GM21528 (cell line): Measurements from ENCODE around the gene ABCA7.

ENCODE experiments used
- ATAC-seq: cut with Tn5 transposase; IDR thresholded peaks from one replicate; pipeline ENCODE4 v1.9.1; 2021; ENCODE audit warnings: mild to moderate bottlenecking, moderate library complexity; ENCODE audit not compliant: unreplicated experiment, low FRiP score

Gene ABCA7

DNA sequence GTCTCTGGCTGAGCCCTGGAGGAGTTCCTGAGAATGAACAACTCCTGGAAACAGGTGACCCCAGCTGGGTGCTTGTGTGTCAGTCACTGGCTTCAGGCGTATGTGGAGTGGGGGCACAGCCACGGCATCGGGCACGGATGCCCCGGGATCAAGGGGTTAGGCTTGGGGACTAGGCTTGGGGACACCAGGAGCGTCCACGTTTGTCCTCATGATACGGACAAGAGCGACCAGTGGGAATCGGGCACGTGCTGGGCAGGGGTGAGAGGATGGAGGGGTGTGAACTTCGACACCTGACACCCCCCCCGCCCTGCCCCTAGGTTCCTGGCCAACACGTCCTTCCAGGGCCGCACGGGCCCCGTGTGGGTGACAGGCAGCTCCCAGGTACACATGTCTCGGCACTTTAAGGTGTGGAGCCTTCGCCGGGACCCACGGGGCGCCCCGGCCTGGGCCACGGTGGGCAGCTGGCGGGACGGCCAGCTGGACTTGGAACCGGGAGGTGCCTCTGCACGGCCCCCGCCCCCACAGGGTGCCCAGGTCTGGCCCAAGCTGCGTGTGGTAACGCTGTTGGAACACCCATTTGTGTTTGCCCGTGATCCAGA is 35.6 kb upstream of the ABCA7 start:
- ATAC-seq: no peak

DNA sequence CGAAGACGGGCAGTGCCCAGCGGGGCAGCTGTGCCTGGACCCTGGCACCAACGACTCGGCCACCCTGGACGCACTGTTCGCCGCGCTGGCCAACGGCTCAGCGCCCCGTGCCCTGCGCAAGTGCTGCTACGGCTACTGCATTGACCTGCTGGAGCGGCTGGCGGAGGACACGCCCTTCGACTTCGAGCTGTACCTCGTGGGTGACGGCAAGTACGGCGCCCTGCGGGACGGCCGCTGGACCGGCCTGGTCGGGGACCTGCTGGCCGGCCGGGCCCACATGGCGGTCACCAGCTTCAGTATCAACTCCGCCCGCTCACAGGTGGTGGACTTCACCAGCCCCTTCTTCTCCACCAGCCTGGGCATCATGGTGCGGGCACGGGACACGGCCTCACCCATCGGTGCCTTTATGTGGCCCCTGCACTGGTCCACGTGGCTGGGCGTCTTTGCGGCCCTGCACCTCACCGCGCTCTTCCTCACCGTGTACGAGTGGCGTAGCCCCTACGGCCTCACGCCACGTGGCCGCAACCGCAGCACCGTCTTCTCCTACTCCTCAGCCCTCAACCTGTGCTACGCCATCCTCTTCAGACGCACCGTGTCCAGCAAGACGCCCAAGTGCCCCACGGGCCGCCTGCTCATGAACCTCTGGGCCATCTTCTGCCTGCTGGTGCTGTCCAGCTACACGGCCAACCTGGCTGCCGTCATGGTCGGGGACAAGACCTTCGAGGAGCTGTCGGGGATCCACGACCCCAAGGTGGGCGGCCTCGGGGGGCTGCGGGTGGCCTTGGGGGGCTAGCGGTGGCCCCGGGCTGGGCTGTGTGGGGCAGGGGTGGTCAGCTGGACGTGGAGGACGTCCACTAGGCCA is 34.9 kb upstream of the ABCA7 start:
- ATAC-seq: no peak

DNA sequence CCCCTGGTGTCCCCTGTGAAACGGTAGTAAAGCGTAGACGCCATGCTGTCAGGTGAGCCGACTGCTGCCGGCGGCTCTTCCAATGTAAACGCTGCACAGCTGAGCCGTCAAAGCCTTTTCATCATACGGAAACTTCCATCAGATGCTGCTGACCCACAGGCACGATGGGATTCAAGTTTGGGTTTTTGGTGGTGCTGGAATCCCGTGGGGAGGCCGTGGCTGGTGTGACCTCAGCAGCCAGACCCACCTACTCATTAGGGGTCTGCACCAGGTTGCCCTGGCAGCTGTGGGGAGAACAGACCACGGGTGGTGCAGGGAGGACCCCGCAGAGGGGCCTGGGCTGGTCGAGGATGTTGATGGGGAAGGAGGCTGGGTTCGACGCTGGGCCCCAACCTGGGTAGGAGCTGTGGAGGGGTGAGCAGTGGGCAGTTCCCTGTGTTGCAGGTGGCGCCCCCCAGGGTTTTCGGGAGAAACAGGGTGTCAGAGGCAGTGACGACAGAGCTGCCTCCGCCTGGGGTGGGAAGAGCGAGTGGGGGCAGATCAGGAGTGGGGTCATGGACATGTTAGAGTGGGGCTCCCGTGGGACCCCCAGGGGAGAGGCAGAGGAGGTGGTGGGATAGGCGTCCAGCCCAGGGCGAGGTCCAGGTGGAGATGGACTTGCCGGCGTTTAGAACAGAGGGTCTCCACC is 33.1 kb upstream of the ABCA7 start:
- ATAC-seq: no peak

DNA sequence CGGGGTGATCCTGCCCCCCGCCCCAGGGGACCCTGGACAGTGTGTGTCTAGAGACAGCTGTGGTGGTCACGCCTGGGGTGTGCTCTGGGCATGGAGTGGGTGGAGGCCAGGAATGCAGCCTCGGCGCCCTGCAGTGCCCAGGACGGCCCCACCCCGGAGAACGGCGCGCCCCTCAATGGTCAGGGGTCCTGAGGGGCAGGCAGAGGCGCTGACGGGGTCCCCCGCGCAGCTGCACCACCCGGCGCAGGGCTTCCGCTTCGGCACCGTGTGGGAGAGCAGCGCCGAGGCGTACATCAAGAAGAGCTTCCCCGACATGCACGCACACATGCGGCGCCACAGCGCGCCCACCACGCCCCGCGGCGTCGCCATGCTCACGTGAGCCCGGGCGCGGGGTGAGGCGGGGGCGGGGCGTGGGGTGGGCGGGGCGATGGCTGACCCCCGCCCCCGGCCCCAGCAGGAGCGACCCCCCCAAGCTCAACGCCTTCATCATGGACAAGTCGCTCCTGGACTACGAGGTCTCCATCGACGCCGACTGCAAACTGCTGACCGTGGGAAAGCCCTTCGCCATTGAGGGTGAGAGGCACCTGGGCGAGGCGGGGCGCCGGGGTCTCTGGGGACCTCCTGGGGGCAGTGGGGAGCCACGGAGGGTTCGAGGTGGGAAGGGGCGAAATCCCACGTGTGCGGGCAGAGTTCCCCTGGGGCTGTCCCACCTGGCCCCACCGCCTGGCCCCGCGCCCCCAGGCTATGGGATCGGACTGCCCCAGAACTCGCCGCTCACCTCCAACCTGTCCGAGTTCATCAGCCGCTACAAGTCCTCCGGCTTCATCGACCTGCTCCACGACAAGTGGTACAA is 32.3 kb upstream of the ABCA7 start:
- ATAC-seq: no peak

DNA sequence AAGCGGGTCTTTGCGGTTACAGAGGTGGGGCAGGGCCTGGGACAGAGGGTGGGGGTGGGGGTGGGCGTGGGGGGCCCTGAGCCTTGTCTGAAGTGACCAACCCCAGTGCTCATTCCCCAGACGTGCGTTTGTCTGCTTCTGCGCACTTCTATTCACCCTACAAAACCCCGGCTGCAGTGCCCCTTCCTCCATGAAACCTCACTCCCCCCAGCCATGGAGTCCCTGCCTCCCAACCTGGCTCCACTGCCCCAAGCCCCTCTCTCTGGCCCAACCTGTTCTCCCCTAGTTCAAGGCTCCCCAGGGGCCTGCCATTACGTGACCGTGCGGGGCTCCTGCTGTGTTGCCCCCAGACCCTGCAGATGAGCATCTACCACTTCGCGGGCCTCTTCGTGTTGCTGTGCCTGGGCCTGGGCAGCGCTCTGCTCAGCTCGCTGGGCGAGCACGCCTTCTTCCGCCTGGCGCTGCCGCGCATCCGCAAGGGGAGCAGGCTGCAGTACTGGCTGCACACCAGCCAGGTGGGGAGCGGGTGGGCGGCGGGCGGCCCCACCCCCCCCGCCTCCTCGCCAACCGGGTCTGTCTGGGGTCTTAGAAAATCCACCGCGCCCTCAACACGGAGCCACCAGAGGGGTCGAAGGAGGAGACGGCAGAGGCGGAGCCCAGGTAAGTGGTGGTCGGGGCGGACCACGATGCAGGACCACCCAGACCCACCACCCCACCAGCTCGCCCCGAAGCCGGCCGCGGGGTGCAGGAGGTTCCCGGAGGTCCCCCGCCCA is 31.5 kb upstream of the ABCA7 start:
- no peak for ATAC-seq

DNA sequence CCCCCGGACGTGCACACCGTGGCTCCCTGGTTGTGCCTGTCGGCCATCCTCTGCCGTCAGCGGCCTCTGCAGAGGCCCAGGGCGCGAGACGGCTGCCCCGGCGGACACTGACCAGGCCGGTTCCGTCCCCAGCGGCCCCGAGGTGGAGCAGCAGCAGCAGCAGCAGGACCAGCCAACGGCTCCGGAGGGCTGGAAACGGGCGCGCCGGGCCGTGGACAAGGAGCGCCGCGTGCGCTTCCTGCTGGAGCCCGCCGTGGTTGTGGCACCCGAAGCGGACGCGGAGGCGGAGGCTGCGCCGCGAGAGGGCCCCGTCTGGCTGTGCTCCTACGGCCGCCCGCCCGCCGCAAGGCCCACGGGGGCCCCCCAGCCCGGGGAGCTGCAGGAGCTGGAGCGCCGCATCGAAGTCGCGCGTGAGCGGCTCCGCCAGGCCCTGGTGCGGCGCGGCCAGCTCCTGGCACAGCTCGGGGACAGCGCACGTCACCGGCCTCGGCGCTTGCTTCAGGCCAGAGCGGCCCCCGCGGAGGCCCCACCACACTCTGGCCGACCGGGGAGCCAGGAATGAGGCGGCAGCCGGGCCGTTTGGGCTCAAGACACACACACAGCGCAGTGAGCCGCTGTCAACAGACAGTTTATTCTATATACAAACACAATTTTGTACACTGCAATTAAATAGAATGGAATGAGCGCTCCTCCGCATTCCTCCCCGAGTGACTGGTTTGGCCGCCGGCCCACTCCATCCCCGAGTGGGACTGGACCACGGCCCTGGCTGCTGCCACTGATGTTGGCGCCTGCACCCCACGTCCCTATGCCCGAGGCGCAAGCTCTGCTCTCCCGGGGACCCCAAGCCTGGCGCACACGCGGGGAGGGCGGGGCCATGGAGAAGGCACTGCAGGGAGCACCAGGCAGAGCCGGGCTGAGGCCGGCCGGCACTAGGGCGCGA is 30.6 kb upstream of the ABCA7 start:
- ATAC-seq: no peak

DNA sequence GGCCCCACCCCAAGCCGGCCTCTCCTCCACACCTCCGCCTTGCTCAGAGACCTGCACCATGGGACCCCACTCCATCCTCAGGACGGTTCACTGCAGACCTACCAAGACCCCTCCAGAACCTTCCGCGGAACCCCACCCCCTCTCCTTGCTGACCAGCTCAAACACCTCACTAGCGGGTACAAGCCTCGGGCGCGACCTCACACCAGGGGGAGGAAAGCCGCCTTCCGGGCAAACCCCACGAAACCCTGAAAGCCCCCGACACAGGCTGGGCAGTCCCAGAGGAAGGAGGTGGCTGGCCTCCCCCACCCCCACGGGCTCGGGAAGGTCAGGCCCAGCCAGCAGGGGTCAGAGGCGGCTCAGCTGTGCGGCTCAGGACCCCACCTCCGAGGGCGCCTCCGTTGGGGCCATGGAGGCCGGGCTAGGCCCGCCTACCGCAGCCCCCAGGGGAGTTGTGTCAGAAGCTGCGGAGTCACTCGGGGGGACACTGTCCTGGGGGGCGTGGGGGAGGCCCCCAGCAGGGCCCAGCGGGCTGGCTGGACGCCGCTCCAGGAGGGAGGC is 29.8 kb upstream of the ABCA7 start:
- no peak for ATAC-seq

DNA sequence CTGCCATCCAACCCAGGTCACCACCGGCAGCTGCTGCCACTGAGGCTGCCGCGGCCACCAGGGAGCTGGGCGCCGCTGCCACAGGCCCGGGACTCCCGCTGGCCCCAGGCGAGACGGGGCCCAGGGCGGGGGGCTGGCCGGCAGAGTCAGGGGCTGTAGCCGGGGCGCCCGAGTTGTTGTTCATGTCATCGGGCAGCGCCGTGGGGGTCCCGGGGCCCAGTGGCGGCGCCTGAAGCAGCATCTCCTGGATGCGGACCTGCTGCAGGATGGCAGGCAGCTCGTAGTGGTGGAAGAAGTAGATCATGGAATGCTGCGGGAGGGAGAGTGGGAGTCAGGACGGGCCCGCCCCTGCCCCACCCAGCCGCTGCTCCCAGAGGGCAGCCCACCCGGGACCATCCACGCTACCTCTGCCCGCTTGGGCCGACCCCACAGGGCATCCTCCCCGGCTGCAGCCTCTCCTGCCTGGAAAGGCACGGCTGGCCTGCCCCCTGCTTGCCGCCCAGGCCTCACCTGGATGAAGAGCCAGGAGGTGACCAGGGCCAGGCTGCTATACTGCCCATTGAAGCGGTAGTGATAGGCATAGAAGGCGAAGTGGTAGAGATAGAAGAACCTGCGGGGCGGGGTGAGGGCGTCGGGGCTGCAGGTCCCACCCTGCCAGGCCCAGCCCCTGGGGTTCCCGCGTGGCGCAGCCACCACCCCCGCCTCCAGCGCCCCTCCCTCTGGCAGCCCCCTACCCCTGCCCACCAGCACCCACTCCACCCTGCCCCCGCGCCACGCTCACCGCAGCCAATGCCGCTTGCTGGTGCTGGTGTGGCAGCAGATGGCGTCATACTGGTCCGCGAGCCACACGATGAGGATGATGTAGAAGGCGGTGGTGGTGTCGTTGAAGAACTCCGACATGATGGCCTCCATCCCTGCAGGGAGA is 29.1 kb upstream of the ABCA7 start:
- ATAC-seq: no peak

DNA sequence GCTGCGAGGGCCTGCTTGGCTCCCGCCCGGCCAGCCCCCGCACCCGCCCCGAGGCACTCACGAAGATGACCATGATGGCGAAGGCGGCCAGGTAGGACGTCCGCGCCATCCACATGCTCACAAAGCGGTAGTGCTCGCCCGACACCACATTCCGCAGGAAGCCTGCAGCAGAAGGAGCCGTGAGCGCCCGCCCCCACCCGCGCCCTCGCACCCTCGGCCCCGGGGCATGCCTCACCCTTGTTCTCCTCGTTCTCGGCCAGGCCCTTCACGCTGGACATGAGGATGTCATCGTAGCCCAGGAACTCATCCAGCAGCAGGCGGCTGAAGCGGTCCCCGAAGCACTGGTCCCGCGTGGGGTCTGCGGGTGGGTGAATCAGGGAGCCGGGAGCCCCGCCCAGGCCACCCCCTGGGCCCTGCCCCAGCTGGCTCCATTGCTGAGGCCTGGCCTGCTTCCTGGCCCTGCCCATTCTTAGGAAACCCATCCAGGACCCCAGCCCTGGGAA is 28.0 kb upstream of the ABCA7 start:
- no peak for ATAC-seq

DNA sequence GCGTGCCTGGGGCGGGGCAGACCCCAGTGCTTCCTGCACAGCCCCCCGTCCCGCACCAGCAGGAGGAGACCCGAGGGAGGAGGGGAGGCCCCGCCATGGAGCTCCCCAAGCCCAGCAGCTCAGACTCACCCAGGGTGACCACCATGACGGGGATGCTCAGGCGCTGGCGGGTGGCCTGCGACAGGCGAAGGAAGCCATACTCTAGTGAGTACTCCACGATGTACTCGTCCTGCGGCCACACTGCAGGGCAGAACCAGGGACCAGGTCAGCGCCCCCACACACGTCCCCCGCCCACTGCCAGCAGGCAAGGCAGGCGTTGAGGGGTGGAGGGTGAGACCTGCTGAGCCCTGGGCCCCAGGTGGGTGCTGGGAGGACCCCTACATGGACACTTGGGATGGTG is 27.6 kb upstream of the ABCA7 start:
- no peak for ATAC-seq

DNA sequence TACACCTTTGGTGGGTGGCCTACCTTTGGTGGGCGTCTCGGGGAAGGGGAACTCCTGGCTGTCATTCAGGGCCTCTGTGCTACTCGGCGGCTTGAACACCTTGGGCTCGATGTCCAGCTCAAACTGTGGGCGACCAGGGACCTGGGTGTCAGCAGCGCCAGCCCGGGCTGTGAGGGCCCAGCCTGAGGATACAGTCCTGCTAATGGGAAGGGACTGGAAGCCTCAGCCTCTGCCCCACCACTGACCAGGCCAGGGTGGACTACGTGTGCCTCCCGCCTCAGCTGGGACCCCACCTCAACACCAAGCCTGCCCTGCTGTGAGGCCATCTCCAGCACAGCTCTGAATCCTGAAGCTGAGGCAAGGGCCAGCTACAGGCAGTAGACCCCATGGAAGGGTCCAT is 26.7 kb upstream of the ABCA7 start:
- no peak for ATAC-seq

DNA sequence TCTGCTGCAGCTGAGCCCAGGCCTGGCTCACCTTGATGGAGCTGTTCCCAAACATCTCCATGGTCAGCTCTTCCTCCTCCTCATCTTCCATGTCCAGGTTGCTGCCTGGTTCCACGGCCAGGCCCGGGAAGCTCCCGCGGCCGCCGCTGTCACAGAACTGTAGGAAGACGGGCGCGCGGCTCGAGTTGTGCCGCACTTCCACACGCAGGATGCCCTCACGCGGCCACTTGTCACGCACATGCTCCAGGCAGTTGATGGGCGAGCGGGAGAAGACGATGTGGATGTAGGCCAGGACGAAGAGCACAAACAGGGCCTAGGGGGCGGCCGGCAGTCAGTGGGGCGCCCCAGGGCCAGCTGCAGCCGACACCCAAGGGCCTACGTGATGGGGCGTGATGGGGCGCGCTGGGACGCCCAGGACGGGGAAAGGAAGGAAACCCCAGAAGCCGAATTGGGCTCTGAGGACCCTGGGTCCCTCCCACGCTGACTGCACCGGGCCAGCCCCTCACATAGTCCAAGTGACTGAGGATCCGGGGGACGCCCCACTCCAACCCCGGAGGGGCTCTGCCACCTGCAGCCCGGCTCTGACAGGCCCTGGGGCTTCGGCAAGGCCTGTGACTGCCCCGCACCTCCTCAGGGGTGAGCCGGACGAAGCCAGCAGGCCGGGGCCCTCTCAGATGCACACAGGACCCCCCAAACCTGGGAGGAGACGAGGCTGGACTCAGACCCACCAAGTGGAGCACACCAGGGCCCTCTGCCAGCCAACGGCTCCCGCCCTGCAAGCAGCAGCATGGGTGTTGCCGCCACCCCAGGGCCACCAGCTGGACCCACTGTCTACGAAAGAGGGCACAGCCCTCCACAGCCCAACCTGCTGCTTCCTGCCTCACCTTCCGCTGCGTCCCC is 25.5 kb upstream of the ABCA7 start:
- ATAC-seq: no peak

DNA sequence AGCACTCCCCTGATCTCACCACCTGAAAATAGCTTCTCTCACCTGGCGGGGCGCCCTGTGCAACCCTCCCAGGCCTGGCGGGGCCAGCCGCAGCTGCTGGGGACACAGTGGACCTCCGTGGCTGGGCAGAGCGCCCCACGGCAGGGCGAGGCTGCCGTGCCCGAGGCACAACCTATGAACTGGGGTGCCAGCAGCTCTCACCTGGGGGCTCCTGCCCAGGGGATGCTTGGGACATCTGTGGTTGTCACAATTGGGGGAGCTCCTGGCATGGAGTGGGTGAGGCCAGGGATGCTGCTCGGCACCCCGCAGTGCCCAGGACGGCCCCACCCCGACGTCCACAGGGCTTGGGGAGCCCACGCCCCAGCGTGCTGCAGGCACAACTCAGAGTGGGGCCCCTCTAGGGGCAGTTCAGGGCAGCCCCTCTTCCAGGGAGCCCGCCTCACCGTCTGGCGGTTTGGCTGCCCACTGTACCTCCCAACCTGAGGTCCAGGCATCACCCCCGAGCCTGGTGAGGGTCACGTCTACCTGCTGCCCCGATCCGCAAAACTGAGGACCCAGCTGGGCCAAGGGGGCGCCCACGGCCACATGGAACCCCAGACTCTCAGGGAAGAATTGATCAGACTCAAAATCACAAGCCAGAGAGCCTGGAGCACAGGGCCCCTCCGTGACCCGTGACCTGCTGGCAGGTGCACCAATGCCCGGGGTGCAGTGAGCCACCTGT is 24.7 kb upstream of the ABCA7 start:
- ATAC-seq: no peak

DNA sequence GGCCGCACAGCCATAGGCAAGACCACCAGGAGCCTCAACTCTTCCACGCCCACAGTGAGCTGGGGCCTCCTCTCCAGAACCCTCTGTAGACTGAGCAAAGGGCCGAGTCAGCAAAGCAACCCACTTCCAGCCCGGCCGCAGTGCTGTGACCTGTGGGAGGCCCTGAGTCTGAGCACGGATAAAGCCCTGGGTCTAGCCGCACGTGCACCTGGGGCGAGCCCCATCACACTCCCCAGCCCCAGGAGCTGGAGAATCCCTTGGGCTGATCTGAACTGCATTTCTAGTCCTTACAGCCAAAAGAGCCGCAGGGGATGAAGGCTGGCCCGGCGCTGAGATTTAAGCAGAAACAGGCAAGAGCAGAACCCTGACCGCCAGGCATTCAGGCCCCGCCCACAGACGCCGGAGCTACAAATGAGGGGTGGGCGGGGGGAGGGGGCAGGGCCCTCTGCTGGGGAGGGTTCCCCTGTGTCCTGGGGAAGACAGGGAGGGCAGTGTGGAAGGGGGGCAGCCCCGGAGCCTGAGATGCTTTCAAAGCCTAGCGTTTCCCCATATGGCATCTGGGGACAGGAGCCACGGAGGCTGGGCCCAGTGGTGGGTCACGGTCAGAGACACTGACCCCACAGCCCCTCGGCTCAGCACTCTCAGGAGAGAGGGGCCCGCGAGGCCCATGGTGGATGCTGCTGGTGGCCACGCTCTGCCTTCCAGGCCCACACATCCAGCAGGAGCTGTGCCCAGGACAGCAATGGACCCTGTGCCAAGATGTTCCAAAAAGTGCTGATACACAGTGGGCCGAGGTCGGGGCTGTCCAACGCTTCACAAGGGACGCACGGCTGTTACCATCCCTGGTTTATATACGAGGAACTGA is 23.9 kb upstream of the ABCA7 start:
- ATAC-seq: no peak

DNA sequence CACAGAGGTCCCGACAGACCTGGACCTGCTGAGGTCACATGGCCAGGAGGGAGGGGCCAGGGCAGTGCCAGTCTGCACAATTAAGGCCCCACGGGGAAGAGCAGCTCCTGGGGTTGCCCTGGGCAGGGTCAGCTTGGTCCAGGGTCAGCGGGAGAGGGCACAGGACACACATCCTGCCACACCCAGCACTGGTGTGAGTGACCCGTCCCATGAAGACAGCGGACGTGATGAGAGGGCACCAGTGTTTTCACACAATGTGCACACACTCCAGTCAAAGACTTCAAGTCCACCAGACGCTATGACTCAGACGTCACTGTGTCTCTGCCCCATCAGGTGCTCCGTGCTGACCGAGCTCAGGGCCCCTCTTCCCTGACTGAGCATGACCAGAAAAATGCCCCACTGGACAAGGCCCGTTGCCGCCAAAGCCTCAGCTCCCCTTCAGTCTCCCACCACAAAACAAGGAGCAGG is 23.2 kb upstream of the ABCA7 start:
- no peak for ATAC-seq
